ENCODE measurements around the gene UBASH3B. TPM values are rescaled to one million over a fixed set of nuclear protein-coding genes. Genes with fewer than 3 reads are reported as not detected.

The UBASH3B gene
- total RNA-seq, 1 donor from 2014 or later: 49.8 TPM

DNA sequence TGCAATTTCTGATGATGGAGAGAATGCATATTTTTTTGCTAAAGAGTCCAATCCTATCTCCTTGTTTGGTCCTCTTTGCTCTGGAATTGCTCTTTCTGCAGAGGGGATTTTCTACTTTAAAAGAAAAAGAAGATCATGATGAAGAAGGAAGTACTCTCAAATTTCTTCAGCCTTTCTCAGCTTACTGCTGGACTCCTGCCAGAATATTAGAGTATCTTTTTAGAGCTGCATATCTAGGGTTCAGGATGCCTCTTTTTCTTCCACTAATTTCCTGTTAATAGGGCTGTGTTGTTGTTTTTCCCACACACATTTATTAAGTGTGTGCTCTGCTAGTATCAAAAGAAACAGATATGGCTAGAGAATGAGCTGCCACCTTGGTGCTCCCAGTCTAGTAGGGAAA, 18.2 kb downstream of the UBASH3B start:
- DNase-seq (ENCODE audit: extremely low read depth, low read depth, low spot score): no peak

DNA sequence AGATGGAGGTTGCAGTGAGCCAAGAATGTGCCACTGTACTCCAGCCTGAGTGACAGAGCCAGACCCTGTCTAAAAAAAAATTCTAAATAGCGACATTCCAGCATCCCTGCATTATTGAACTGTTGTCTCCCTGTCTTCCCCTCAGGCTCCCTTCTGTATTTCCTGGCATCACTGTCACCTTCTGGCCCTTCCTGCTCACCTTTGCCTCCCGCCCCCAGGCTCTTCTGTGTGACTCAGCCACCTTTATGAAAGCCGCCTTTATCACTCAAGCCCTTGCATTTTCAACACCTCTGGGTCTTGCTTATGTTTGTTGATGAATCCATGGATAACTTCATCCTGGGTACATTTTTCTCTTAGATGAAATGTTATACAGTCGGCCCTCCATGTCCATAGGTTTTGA, 21.1 kb downstream of the UBASH3B start:
- no peak for DNase-seq (ENCODE audit: extremely low read depth, low read depth, low spot score)

DNA sequence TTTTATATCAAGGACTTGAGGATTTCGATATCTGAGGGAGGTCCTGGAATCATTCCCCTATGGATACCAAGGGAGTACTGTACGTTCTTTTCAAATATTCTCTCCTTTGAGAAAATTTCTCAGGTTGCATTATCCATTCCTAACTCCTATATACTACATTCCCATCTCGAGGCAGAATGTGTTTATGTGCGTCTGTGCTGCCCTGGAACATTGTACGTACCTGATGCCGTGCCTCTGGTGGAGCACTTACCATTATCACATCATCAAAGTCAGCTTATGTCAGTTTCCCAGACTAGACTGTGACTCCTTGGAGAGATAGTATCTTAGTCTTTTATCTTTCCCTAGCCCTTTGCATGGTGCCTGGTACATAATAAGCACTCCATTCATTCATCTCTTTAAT, 21.7 kb downstream of the UBASH3B start:
- no peak for DNase-seq (ENCODE audit: extremely low read depth, low read depth, low spot score)

DNA sequence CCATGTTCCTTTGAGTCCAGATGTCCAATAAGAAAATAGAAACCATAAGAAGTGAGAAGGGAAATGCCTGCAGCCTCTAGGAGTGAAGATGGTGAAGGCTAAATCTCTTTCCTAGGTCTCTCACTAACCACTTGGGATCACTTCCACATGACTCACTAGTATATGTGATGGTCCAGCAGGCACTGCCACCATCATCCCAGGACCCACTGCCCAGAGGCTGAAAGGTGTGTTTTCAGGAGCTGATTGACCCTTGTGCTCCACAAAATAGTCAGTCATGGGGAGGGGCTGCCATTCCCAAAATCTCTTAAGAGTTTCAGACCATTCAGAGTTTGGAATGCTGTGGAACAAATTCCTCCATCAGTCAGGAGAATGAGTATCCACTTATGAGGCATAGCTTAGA, 22.9 kb downstream of the UBASH3B start:
- DNase-seq (ENCODE audit: extremely low read depth, low read depth, low spot score): no peak

DNA sequence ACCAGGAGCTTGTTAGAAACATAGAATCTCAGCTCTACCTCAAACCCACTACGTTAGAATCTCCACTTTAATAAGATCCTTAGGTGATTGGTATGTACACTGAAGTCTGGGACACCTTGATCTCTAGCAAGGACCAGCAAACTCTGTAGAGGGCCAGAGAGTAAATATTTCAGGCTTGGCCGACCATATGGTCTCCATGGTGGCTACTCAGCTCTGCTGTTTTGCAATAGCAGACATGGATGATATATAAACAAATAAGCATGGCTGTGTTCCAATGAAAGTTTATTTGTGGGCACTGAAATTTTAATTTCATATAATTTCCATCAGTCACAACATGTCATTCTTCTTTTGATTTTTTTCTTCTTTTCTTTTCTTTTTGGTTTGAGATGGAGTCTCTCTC, 23.9 kb downstream of the UBASH3B start:
- no peak for DNase-seq (ENCODE audit: extremely low read depth, low read depth, low spot score)

DNA sequence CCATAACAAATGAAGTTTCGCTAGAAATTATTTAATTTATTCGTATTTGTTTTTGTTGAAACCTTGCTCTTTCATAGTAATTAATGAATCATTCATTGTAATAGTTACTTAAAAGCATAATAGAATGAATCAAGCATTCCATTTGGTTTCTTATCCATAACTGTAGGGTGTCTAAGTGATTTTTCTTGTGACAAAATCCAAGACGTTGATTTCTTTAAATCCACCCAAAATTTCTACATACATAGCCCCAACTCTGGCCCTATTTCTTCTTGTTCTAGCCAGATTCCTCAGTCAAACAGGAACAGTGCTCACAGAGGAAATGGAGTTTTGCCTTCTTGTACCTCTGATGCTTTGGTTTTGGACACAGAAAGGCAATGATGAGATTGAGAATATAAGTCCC, 25.5 kb downstream of the UBASH3B start:
- DNase-seq (ENCODE audit: extremely low read depth, low read depth, low spot score): no peak

DNA sequence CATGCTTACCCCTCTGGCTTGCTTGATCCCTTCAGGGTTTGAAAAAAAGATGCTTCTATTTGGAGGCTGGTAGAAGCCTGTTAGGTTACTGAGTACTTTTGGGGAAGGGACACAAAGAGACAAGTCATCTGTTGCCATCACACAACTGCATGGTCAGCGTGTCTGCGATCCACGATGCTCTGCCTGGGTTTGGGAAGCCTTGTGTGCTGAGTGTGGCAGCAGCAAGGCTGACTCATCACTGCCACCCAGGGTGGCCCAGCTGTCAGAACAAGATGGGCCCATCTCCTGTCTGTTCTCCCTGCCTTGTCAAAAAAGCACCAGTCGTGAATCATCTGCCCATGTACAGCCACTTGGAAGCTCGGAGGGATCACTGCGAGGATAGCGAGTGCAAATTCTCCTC, 26.2 kb downstream of the UBASH3B start:
- no peak for DNase-seq (ENCODE audit: extremely low read depth, low read depth, low spot score)

DNA sequence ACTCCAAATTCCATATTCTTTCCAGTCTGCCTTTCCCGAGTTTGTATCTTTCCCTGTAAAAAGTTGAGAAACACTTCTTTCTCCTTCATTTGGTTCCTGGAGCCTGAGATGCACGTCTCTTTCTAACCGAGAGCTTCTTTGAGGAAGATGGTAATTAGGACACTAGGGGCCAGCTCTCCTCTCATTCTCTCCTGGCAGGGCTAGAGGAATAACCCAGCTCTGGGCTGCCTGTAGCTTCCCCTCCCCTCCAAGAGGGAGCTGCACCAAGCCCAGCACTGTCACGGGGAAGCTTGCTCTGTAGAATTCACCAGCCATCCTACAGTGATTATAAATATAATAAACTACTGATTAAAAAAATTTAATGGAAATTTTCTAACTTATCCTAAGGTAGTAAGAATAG, 26.9 kb downstream of the UBASH3B start:
- no peak for DNase-seq (ENCODE audit: extremely low read depth, low read depth, low spot score)

DNA sequence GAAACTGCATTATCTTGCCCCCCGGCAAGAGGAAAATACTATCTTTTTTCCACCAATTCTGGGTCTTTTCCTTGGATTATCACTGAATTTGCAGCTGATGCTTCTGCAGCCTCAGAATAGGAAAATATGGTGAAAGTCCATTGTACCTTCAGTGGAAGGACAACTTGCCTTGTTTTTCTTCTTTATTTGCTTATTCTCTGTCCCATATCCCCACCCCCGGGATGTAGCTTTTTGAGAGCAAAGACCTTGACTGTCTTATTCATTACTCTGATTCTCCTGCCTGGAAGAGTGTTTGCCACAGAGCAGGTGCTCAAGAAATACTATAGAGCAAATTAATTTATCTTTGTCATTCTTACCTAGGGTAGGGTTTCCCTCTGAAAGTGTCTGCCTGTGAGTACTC, 29.5 kb downstream of the UBASH3B start:
- DNase-seq (ENCODE audit: extremely low read depth, low read depth, low spot score): no peak

DNA sequence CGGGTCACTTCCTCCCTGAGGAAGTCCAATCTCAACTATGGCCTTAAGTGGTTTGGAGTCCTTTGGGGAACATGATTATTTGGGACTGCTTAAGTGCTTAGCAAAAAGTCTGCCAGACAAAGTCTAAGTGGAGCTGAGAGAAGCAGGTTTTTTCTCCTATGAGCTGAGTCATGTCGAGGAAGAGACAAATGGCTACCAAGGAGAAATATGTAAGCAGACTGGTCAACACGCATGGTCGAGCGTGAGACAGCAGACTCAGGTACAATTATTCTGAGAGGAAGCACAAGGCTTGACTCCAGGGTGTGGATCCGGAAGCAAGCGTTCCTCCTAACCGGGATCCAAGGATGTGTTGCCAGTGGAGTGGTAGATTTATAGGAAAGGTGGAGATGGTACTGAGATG, 30.6 kb downstream of the UBASH3B start:
- no peak for DNase-seq (ENCODE audit: extremely low read depth, low read depth, low spot score)

DNA sequence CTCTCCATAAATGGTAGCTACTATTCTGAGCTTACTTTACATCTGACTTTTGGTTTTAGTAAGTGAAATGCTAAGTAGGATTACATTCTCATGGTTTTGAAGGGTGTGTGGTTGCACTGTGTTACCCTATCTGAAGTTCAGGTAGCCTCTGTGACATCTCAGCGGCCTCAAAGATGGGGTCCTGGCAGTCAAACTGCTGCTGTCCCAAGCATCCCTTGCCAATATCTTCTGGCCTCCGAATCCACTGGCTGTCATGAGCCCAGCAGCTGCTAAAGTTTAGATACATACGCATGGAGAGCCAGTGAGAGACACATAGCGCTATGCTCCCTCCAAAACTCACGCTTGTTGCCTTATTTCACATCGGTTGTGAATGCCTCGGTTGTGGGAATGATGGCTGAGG, 34.9 kb downstream of the UBASH3B start:
- DNase-seq (ENCODE audit: extremely low read depth, low read depth, low spot score): no peak

DNA sequence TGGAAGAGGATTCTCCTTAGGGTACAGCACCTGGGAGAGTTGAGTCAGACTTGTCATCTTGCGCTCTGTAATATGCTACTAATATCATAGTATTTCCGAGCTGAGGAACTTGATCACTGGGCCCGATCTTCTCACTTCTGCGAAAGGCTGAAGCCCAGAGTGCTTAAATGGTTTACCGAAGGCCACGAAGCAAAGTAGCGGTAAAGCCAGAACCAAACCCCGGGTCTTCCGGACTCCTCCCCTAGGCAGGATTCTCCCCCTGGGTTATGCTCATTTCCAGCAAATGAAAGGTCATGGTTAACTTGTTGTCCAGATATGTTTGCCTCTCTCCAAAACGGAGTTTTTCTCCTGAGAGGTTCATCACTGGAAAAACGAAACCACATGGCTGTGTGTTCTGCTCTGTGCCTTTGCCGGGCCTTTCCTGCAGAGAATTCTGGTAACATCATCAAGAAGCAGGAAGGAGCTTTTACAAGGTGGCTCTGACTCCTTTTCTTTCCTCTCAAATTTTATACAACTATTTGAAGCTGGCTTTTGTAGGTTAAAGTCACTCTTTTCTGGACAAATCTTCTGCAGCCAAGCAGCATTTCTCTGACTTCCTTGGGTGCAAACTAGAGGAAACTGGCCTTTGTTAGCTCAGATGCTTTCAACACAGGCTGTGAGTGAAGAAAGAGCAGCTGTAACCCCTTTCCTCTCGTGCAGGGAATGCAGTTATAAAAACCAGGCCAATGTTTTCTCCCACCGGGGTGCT, 35.5 kb downstream of the UBASH3B start:
- DNase-seq (ENCODE audit: extremely low read depth, low read depth, low spot score): no peak

DNA sequence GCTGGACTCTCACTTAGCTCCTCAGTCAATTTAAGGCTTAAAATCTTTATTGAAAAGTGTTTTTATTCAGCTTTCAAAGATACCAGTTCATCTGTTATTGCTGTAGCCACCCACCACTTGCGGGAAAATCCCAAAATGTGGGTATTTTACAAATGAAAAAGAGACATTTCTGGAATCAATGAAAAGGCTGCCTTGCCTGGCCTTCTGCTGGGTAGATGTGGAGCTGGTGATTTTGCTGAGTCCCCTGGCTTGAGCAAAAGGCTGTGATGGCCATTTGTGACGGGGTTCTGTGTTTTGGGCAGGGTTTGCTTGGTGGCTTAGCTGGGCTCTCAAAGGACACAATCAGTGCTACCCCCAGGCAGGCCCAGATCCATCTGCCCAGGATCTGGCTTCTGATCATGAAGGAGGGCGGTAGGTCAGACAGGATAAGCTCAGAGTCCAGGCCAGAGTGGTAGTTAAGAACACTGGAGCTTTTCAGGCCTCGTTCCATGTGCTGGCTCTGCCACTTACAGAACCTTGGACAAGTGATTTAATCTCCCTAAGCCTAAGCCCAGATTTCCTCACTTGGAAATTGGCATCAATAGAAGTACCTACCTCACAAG, 36.1 kb downstream of the UBASH3B start:
- DNase-seq (ENCODE audit: extremely low read depth, low read depth, low spot score): no peak

DNA sequence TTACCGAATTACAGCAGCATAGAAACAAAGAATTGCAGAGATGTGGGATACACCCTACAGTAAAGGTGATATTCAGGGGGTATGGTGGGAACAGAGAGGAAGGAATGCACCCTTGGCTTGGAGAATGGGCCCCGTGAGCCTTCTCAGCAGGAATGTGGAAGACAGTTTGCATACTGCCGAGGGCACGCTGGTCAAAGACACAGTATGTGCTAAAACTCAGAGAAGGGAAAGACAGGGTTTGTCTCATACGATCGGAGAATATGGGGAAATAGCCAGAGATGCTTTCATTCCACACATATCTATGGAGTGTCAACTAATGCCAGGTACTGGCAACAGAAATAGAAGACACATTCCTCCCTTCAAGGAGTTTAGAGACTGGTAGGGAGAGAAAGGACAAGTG, 36.9 kb downstream of the UBASH3B start:
- DNase-seq (ENCODE audit: extremely low read depth, low read depth, low spot score): no peak

DNA sequence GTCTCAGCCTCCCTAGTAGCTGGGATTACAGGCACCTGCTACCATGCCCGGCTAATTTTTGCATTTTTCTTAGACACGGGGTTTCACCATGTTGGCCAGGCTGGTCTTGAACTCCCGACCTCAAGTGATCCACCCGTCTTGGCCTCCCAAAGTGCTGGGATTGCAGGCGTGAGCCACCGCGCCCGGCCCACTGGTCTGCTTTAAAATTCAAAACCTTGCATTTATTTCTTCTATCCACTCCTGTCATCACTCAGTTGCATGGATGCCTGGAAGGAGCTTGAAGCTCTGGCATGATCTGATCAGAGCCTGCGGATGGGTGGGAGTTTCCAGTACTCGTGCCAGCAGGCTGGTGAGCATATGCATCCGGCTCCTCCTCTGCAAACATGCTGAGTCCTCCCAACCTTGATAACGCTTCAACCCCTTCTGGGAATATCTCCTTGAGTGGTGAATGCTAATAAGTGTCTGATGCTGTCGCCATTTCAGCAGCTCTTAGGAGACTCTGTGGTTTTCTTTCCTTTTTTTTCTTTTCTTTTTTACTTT, 39.6 kb downstream of the UBASH3B start:
- DNase-seq (ENCODE audit: extremely low read depth, low read depth, low spot score): no peak

DNA sequence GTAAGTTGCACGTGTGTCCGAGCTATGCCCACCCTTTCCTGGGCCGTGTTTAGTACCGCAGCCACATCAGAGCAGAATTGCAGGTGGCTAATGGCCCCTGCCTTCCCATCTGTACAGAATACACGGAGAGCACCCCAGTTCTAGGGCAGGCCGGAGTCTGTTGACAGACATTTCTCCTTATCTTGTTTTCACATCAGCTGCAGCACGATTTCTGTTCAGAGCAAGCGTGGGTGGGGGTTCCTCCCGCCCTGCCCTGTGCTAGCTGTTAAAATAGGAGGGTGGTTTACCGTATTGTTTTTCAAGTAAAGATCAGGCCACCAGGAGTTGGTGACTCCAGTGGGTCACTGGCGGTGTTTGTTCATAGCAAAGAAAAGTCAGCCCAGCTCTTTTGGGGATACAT, 41.1 kb downstream of the UBASH3B start:
- DNase-seq (ENCODE audit: extremely low read depth, low read depth, low spot score): no peak

DNA sequence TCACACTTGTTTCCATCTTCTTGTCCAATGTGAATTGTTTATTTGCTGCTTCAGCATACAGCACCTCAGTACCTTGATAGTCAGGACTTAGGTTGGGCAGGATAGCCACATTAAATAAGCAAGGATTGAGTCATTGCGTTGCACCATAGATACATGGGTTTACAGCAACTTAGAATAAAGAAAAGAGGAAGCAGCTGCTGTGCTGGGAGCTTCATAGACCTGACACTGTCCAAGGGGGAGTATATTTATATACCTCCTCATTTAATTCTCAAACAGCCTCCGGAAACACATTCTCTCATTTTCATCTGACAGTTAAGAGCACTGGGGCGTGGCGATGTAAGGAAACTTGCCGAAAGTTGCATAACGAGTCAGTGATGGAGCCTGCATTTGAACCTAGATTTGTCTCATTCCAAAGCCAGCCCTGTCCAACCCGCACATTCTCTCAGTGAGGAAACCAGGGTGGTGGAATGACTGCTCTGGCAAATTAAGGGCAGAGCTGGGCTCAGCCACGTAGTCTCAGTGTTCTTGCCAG, 42.2 kb downstream of the UBASH3B start:
- DNase-seq (ENCODE audit: extremely low read depth, low read depth, low spot score): no peak

DNA sequence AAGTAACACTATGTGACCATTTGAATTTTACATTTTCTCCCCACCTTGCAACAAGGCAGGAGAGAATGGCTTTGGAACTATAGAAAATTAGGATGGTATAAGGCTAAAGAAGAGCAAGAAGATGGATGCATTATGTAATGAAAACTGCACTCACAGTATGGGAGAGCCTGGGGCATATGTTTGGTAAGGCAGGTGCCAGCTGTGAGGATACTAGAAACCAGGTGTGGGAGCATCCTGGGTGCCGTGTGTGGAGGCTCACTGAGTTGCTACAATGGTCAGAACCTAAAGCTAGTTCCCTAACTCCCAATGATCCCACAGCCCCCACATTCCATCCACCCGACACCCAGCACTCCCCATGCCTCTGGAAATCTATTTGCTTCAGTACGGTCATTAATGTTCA, 42.9 kb downstream of the UBASH3B start:
- no peak for DNase-seq (ENCODE audit: extremely low read depth, low read depth, low spot score)

DNA sequence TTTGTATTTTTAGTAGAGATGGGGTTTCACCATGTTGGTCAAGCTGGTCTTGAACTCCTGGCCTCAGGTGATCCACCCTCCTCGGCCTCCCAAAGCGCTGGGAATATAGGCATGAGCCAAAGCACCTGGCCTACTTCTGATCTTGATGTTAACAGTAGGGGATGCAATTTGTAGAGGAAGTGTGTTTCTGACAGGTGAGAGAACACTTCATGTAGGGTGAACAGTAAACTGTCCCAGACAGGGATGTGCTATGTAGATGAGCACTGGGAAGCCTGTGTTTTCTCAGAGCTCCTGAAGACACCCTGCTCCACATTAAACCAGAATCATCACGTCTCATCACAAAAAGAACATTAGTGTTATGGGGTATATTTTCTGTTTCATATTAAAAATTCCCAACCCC, 45.1 kb downstream of the UBASH3B start:
- DNase-seq (ENCODE audit: extremely low read depth, low read depth, low spot score): no peak

DNA sequence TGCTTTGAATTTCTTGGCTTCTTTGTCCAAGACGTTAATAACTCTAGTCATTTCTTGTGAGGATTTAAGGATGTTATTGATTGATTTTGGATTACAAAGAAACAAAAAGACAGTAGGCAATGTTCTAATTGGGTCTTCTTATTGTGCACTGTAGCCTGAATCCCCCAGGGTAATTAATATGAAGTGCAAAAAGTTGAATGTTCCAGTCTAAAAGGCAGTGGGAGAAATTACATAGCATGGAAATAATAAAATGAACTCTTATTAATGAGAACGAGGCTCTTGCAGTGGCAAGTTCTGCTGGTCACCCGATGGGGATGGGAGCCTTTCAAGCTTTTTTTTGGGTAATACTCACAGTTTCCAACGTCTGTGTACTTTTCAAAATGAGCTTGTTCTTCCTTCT, 45.6 kb downstream of the UBASH3B start:
- no peak for DNase-seq (ENCODE audit: extremely low read depth, low read depth, low spot score)

DNA sequence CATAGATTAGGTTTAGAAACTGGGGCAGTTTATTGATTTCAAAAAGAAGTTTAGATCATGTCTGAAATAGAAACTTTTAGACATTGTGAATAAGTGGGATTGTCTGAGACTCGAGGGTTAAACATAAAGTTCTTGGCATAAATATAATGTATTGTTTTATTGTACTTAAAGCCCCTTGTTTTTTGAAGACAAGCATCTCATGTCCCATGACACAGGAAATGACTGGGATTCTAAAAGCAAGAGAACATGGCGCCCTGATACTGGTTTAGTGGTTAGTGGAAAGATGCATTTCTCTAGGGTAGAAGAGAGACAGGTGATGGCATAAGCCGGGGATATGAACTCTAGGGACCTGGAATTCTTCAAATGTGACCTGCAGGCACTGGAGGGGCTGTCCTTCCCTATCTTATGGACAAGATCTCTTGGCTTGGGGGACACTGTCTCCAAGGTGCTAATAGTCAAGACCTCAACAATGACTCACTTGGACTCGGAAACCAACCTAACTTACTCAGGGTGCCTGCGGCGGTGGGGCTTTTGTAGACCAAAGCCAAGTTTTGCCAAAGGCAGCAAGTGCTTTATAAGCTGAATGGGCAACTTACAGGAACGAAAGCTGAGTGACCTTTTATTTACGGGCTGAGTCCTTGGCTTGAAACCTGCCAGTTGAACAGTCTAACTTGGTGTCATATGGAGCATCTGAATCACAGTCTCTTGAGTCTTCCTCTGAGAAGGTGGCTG, 48.2 kb downstream of the UBASH3B start:
- no peak for DNase-seq (ENCODE audit: extremely low read depth, low read depth, low spot score)

DNA sequence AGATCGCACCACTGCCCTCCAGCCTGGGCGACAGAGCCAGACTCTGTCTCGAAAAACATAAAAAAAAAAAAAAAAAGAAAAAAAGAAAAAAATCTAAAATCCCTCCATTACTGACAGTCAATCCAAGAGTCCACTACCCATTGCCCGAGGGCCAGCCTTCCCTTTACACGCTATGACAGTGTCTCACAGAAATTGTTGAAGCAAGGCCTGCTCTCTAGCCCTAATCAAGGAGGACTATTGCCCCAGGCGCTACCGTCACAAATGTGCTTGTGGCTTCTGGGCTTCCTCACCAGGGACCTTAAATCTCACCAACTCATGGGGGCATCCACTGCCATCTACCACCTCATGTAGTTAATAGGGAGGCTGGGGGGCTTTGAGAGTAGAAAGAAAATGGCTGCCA, 49.9 kb downstream of the UBASH3B start:
- no peak for DNase-seq (ENCODE audit: extremely low read depth, low read depth, low spot score)

Data from glomerular endothelial cell (primary cell).